NCI-H510A treated with DMSO at 0.1 percent for 48 hours (cell line): Measurements from ENCODE around the gene GRIPAP1.

ENCODE experiments used
- DNase-seq: peaks from one replicate; lab custom pipeline; 2025; lab: John Stamatoyannopoulos, UW

The GRIPAP1 gene

GRCh38 chrX:48958635-48959094 lies 43.4 kb downstream of the GRIPAP1 start:
- peak; percentile 40 for DNase-seq

GRCh38 chrX:48957827-48958634 lies 44.0 kb downstream of the GRIPAP1 start:
- DNase-seq: peak; percentile 84

- no peak for DNase-seq
Observed at GRCh38 chrX:48957477-48957826, 44.6 kb downstream of the GRIPAP1 start, which contains the start of gene OTUD5. TSS of gene OTUD5 (minus strand) at chrX:48957607. CDS start at chrX:48957570, 37 bp downstream.

GRCh38 chrX:48956728-48957414 lies 45.2 kb downstream of the GRIPAP1 start:
- no peak for DNase-seq

- no peak for DNase-seq
Observed at GRCh38 chrX:48948589-48948988, 53.5 kb downstream of the GRIPAP1 start.

GRCh38 chrX:48945517-48946348 lies 56.3 kb downstream of the GRIPAP1 start:
- DNase-seq: peak; percentile 3

GRCh38 chrX:48942895-48943294 lies 59.2 kb downstream of the GRIPAP1 start:
- DNase-seq: no peak

- no peak for DNase-seq
Observed at GRCh38 chrX:48940404-48940955, 61.6 kb downstream of the GRIPAP1 start.

- DNase-seq: no peak
Observed at GRCh38 chrX:48939524-48940228, 62.4 kb downstream of the GRIPAP1 start.

- DNase-seq: no peak
Observed at GRCh38 chrX:48938721-48939425, 63.2 kb downstream of the GRIPAP1 start.

- no peak for DNase-seq
Observed at GRCh38 chrX:48937054-48937907, 64.8 kb downstream of the GRIPAP1 start.

- DNase-seq: no peak
Observed at GRCh38 chrX:48936429-48937053, 65.5 kb downstream of the GRIPAP1 start.

GRCh38 chrX:48935301-48935670 lies 66.8 kb downstream of the GRIPAP1 start:
- DNase-seq: no peak

GRCh38 chrX:48934581-48935300 lies 67.3 kb downstream of the GRIPAP1 start:
- no peak for DNase-seq

GRCh38 chrX:48933757-48934156 lies 68.3 kb downstream of the GRIPAP1 start:
- no peak for DNase-seq

GRCh38 chrX:48927736-48928382 lies 74.2 kb downstream of the GRIPAP1 start:
- no peak for DNase-seq

GRCh38 chrX:48927123-48927522 lies 74.9 kb downstream of the GRIPAP1 start:
- no peak for DNase-seq

- no peak for DNase-seq
Observed at GRCh38 chrX:48924270-48924669, 77.8 kb downstream of the GRIPAP1 start.
